ENCODE results near the gene KLHDC7A.

Gene KLHDC7A

DNA sequence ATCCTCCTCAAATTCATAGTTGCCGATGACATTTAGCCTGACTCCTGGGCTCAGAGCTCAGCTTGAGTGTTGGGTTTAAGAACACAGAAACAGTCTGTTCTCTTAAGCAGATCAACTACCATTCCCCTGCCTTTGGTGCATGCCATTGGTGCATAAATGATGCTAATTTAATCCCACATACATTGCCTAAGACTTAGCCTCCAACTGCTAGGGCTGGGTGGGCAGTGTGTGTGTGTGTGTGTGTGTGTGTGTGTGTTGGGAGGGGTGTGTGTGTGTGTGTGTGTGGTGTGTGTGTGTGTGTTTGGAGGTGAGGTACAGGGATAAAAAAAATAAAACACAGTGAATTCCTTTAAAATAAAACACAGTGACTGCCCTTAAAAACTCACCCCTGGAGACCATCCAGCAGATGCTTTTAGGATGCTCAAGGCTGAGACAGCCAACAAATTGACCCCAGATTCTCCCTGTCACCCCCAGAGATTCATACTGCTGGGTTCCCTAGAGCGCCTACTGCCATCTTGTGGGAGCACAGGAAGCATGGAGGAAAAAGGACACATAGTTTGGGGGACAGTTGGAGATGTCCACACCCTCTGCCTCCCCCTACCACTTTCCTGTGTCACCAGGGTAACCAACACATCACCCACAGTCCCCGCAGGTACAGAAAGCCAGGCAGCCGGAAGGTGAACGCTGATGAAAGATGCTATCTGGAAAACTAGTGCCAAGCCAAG is 30.6 kb downstream of the KLHDC7A start:
- DNase-seq, result no peak

- no peak for DNase-seq
These were observed 31.1 kb downstream of the KLHDC7A start for GRCh38 chr1:18511874-18512150.

- no peak for DNase-seq
These were observed 32.2 kb downstream of the KLHDC7A start for GRCh38 chr1:18512883-18513282.

GRCh38 chr1:18513995-18514394 is 33.3 kb downstream of the KLHDC7A start:
- DNase-seq, result no peak

GRCh38 chr1:18515120-18515667 is 34.5 kb downstream of the KLHDC7A start:
- no peak for DNase-seq

- DNase-seq, result no peak
These were observed 35.7 kb downstream of the KLHDC7A start for GRCh38 chr1:18516473-18516872.

GRCh38 chr1:18526436-18527275 is 45.9 kb downstream of the KLHDC7A start:
- DNase-seq, result no peak

DNA sequence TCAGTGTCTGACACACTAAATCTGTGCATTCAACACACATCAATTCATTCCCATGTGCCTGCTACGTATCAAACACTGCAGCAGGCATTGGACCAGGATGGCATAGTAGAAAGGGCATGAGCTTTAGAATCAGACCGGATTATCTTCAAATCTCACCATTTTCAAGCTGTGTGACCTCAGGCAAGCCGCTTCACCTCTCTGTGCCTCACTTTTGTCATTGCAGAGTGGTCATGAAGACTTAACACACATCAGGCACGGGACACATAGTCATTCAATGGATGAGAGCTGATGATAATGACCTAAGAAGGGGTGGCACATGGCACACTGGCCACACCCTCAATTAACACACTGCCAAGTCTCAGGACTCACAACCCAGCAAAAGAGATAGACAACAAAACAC is 46.8 kb downstream of the KLHDC7A start:
- DNase-seq, result no peak

GRCh38 chr1:18527921-18528320 is 47.2 kb downstream of the KLHDC7A start:
- no peak for DNase-seq

DNA sequence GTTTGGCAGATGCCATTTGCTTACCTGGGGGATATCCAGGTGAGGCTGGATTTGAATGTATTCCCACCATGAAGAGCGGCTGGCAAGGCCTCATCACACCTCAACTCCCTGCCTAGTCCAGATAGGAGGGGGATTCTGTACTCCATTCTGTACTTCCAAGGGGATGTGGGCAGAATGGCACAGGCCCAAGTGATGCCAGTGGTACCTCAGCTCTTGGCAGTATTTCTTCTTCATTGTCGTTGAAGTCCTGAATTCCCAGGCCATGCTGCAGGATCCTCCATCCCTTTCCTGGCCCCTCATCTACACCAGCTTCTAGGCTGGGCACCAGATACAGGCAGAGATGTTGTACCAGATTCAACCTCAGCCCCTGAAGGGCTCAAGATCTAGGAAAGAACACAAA is 47.9 kb downstream of the KLHDC7A start:
- DNase-seq, result no peak

DNA sequence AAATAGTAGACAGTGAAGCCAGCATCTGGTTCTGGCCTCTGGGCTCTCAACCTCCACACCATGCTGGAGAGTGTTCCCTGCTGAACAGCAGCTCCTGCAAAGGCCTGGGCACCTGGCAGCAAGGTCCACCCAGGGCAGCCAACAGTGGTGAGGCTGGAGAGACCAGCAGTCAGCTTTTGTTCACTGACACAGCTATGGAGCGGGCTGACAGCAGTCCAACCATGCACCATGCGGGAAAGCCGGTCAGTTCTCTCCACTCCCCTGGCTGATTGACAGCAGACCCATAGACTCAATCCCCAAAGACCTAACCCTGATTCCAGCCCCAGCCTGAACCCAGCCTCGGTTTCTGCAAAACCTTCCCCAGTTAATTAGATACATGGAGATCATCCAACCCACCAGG is 49.0 kb downstream of the KLHDC7A start:
- no peak for DNase-seq

DNA sequence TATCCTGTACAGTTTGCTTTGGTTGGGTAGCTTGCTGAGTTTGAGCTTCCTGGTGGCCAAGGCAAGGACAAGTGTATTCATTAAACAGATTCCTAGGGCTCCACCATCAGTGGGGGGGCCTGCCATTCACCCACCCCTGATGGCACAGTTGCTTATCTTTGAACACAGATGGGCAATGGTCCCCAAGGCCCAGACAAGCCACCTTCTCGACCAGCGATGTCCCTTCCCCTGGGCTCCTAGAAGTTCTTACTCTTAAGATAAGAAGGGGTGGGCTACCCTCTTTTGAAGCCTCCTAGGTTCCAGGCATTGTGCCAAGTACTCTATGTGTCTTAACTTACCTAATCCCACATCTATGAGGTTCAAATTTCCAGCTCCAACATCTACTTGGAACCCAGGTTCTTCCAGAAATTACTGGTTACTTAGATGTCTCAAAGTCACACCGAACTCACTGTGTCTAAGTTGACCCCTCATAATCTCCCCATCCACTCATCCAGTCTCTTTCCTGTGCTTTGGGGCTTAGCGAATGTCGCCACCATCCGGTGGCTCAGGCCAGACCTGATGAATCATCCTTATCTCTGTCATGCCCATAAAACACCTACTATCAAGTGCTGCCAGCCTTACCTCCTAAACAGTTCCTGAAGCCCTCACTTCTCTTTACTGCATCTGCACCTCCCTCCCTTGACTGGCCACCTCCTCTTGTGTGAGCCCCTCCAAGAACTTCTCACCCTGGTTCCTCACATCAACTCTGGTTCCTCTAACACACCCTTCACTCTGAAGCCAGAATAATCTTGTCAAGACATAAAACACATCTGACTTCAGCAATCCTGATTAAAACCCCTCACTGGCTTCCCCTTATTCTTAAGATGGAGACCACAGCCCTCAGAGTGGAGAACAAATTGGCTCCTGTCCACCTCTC is 50.1 kb downstream of the KLHDC7A start:
- DNase-seq, result no peak

DNA sequence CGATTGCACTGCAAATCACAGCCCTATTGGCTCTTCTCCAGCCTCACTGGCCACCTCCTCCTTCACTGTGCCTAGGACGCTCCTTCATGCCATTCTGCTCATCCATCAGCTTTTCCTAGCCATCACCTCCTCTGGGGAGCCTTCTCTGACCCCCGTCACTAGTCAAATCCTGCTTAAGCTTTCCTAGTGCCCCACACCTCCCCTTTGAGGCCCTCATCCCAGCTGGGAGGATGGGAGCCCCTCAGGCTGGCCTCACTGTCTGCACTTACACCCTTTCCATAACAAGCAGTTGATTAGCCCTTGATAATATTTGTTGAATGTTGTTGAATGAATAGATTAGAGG is 50.7 kb downstream of the KLHDC7A start:
- no peak for DNase-seq

GRCh38 chr1:18532390-18533170 is 51.9 kb downstream of the KLHDC7A start:
- no peak for DNase-seq

DNA sequence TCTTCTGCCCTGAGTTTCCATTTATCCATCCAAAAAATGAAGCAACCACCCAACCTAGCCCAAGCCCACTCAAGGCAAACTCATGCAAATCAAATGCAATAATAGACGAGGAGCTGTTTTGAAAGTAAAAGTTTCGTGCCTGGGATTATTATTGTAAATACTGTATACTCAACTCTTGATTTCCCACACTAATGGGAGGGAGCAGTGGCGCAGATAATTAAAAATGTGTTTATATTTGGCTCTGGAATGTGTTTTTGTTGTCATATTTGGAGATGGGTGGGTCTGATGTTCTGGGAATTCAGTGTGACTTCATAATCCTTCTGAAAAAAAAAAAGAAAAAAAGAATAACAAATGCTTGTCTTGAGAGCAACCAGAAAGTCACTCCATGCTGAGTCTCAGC is 52.5 kb downstream of the KLHDC7A start:
- no peak for DNase-seq

DNA sequence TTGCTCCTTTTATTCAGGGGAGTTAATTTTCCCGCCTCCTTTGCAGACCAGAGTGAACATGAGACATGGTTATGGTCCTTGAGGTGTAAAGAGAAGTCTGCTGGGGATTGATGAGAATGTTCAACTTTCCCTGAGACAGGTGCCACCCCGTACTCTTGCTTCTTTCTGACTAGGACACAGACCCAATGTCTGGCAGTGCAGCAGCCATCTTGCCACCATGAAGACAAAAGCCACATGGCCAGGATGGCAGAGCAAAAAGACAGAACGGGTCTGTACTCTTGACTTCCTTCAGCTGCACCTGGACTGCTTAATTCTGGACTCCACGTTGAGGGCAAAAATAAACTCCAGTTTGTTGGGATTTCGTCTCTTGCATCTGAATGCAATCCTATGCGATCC is 54.1 kb downstream of the KLHDC7A start:
- no peak for DNase-seq
